ENCODE measurements around the gene MAPKAP1.

DNA sequence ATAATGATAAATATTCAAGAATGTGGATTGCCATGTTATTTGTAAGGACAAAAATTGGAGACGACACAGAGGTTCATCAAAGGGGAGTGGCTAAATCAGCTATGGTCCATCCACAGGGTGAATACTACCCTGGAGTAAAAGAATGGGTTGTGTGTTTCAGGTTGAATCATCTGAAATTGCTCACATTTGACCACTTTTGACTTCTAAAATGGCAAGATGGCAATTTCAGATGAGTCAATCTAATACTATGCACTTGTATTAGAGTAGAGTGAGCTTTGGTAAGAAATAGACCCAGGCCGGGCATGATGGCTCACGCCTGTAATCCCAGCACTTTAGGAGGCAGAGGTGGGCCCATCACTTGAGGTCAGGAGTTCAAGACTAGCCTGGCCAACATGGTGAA, 313.6 kb downstream of the MAPKAP1 start:
- TF ChIP-seq, protein P1, sequence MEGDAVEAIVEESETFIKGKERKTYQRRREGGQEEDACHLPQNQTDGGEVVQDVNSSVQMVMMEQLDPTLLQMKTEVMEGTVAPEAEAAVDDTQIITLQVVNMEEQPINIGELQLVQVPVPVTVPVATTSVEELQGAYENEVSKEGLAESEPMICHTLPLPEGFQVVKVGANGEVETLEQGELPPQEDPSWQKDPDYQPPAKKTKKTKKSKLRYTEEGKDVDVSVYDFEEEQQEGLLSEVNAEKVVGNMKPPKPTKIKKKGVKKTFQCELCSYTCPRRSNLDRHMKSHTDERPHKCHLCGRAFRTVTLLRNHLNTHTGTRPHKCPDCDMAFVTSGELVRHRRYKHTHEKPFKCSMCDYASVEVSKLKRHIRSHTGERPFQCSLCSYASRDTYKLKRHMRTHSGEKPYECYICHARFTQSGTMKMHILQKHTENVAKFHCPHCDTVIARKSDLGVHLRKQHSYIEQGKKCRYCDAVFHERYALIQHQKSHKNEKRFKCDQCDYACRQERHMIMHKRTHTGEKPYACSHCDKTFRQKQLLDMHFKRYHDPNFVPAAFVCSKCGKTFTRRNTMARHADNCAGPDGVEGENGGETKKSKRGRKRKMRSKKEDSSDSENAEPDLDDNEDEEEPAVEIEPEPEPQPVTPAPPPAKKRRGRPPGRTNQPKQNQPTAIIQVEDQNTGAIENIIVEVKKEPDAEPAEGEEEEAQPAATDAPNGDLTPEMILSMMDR (conservative IDR thresholded peaks at IDR 0.05; ENCODE audit: low read depth in 2 of 2), result no peak
- TF ChIP-seq POLR2AphosphoS5 (IDR thresholded peaks at IDR 0.05; ENCODE audit: low read depth) (no peak), EZH2phosphoT487 (IDR thresholded peaks at IDR 0.05; ENCODE audit: unreplicated experiment) (no peak), ZNF331 (CRISPR knock-in tag; IDR thresholded peaks at IDR 0.05; ENCODE audit: low read depth) (no peak), JUNB (IDR thresholded peaks at IDR 0.05; ENCODE audit: unreplicated experiment) (no peak)

Measured in GM23338 (cell line).